GM23248 (cell line): Measurements from ENCODE around the gene UGT3A1. TPM values are rescaled to one million over a fixed set of nuclear protein-coding genes. Genes with fewer than 3 reads are reported as not detected.
"Not testable (repeated sequence)": the region's sequence is repeated elsewhere in the genome, so short reads cannot be mapped to it uniquely, and the experiment has no call there.

Source experiments
- DNase-seq: peaks from one replicate; pipeline ENCODE4 v3.0.0-alpha.2; 2015
- H2AFZ ChIP-seq: fragments of 200-600 bp; sonication (generic); 2 replicates; pipeline ENCODE4 v1.6.1; 2016; ENCODE audit warnings: antibody characterized with exemption
- H3F3A ChIP-seq: fragments of 200-600 bp; sonication (generic); 2 replicates; pipeline ENCODE4 v1.6.1; 2016; ENCODE audit warnings: mild to moderate bottlenecking, antibody characterized with exemption, mixed run types; ENCODE audit not compliant: insufficient read depth
- H3K27ac ChIP-seq: fragments of 200-600 bp; sonication (generic); 2 replicates; pipeline ENCODE4 v1.5.1; 2016; ENCODE audit warnings: mild to moderate bottlenecking
- H3K27me3 ChIP-seq: fragments of 200-600 bp; sonication (generic); replicated peaks from 2 replicates; pipeline ENCODE4 v1.6.1; 2016; ENCODE audit warnings: mild to moderate bottlenecking; ENCODE audit not compliant: insufficient read depth
- H3K36me3 ChIP-seq: fragments of 200-600 bp; sonication (generic); 2 replicates; pipeline ENCODE4 v1.6.1; 2016; ENCODE audit warnings: low read depth, mild to moderate bottlenecking
- H3K4me1 ChIP-seq: fragments of 200-600 bp; sonication (generic); 2 replicates; pipeline ENCODE4 v1.6.1; 2016; ENCODE audit warnings: mild to moderate bottlenecking; ENCODE audit not compliant: insufficient read depth
- H3K4me2 ChIP-seq: fragments of 200-600 bp; sonication (generic); one replicate; pipeline ENCODE4 v1.6.1; 2016; ENCODE audit warnings: mild to moderate bottlenecking; ENCODE audit not compliant: unreplicated experiment
- H3K4me3 ChIP-seq: fragments of 200-600 bp; sonication (generic); 2 replicates; pipeline ENCODE4 v1.5.1; 2016; ENCODE audit warnings: mild to moderate bottlenecking
- H3K79me2 ChIP-seq: fragments of 200-600 bp; sonication (generic); 2 replicates; pipeline ENCODE4 v1.6.1; 2016; ENCODE audit warnings: mild to moderate bottlenecking; ENCODE audit not compliant: insufficient read depth
- H3K9ac ChIP-seq: fragments of 200-600 bp; sonication (generic); 2 replicates; pipeline ENCODE4 v1.6.1; 2016; ENCODE audit warnings: mild to moderate bottlenecking
- H3K9me2 ChIP-seq: fragments of 200-600 bp; sonication (generic); 2 replicates; pipeline ENCODE4 v1.6.1; 2016; ENCODE audit warnings: mixed run types, mild to moderate bottlenecking, moderate library complexity; ENCODE audit not compliant: insufficient read depth
- H3K9me3 ChIP-seq: fragments of 200-600 bp; sonication (generic); one replicate; pipeline ENCODE4 v1.6.1; 2017; ENCODE audit warnings: low read depth
- H4K20me1 ChIP-seq: fragments of 200-600 bp; sonication (generic); 2 replicates; pipeline ENCODE4 v1.6.0; 2016; ENCODE audit not compliant: insufficient read depth
- EZH2 ChIP-seq: fragments of 200-600 bp; sonication (generic); IDR thresholded peaks from 2 replicates; pipeline ENCODE4 v1.6.1; 2018; ENCODE audit warnings: antibody characterized with exemption, mild to moderate bottlenecking; ENCODE audit not compliant: insufficient read depth, poor library complexity, severe bottlenecking
- EZH2phosphoT487 ChIP-seq: fragments of 200-600 bp; sonication (generic); IDR thresholded peaks from 2 replicates; pipeline ENCODE4 v1.6.1; 2018; ENCODE audit warnings: antibody characterized with exemption, moderate library complexity, mild to moderate bottlenecking, low read depth; ENCODE audit not compliant: insufficient read depth
- WGBS, 2 experiments: methylation state at CpG; one replicate each; pipeline ENCODE4 v1.1.6; 2015 to 2017; ENCODE audit warnings: low lambda C conversion rate in 2 of 2, low coverage in 1 of 2; ENCODE audit errors: missing lambda C conversion rate in 2 of 2; 5-methylcytosine and 5-hydroxymethylcytosine counted together
- in situ Hi-C: fragments of 300-500 bp; cut with MboI; formaldehyde crosslinking; loops from 2 replicates; pipeline ENCODE4 v1.15.0; 2020
- polyA plus RNA-seq: library from polyadenylated mRNA; unstranded; fragments of >200 nt; fragmentation: Nextera tagmentation; extraction: Ambion mirVana; gene quantifications from 2 replicates; pipeline ENCODE4 v1.2.1, GENCODE V29; 2016
- total RNA-seq: library from RNA; depleted of rRNA; stranded (reverse); fragments of >200 nt; shearing (Covaris generic); gene quantifications from 2 replicates; pipeline ENCODE4 v1.2.3, GENCODE V29; 2014

Gene UGT3A1
- total and polyA plus RNA-seq, 2 experiments from 2014 or later, result not detected

GRCh38 chr5:36026706-36027465 lies 35.7 kb upstream of the UGT3A1 start:
- H3K4me2 ChIP-seq, result no peak overlapping the region
- no peak overlapping the region for H3K9ac ChIP-seq
- in situ Hi-C loops, result no loop called here
- H3K4me3 ChIP-seq, result no peak overlapping the region
- no peak for TF ChIP-seq EZH2phosphoT487
- no peak for TF ChIP-seq EZH2
- H3K27ac ChIP-seq, result no peak overlapping the region
- no peak overlapping the region for H2AFZ ChIP-seq
- no peaks in the 10 kb centered on the region for H3K4me1 ChIP-seq
- 32 to 37% methylated on average over 6 of the region's 6 CpGs for WGBS, 2 experiments
- no peaks in the 10 kb centered on the region for H4K20me1 ChIP-seq
- no peak for DNase-seq
- peaks cover 6% of the 10 kb centered on the region; the same call in 1 of the 2 replicates for H3K27me3 ChIP-seq
- no peaks in the 10 kb centered on the region for H3F3A ChIP-seq
- no peaks in the 10 kb centered on the region for H3K9me3 ChIP-seq
- H3K36me3 ChIP-seq, result no peaks in the 10 kb centered on the region
- no peaks in the 10 kb centered on the region for H3K9me2 ChIP-seq
- no peaks in the 10 kb centered on the region for H3K79me2 ChIP-seq

GRCh38 chr5:36022246-36022645 lies 31.1 kb upstream of the UGT3A1 start:
- 54 to 61% methylated on average over 6 of the region's 6 CpGs for WGBS, 2 experiments
- DNase-seq, H3K4me2 ChIP-seq, H3K79me2 ChIP-seq, H2AFZ ChIP-seq, H4K20me1 ChIP-seq, H3K9ac ChIP-seq, in situ Hi-C loops, H3K27me3 ChIP-seq, H3K4me3 ChIP-seq, H3K9me3 ChIP-seq, H3K9me2 ChIP-seq, H3F3A ChIP-seq, H3K27ac ChIP-seq, H3K36me3 ChIP-seq, H3K4me1 ChIP-seq: not testable (repeated sequence)

GRCh38 chr5:36019584-36019983 lies 28.4 kb upstream of the UGT3A1 start:
- H2AFZ ChIP-seq, H3K36me3 ChIP-seq, H3F3A ChIP-seq, H3K4me2 ChIP-seq, H3K9me2 ChIP-seq, in situ Hi-C loops, H4K20me1 ChIP-seq, H3K79me2 ChIP-seq, DNase-seq, H3K9ac ChIP-seq, H3K4me1 ChIP-seq, H3K27me3 ChIP-seq, H3K4me3 ChIP-seq, H3K27ac ChIP-seq, H3K9me3 ChIP-seq: not testable (repeated sequence)
- 39 to 43% methylated on average over 5 of the region's 5 CpGs for WGBS, 2 experiments

GRCh38 chr5:36017622-36018021 lies 26.4 kb upstream of the UGT3A1 start:
- Histone ChIP-seq H3K9me2 (no peaks in the 10 kb centered on the region), H3K36me3 (no peaks in the 10 kb centered on the region), H2AFZ (no peak overlapping the region), H3K4me2 (no peak overlapping the region), H3K4me3 (no peak overlapping the region), H3K9ac (no peak overlapping the region), H3K27ac (no peak overlapping the region), H3K4me1 (no peaks in the 10 kb centered on the region), H3K9me3 (no peaks in the 10 kb centered on the region), H3K79me2 (no peaks in the 10 kb centered on the region), H4K20me1 (no peaks in the 10 kb centered on the region), H3F3A (no peaks in the 10 kb centered on the region), H3K27me3 (no peaks in the 10 kb centered on the region; the same call in 1 of the 2 replicates)
- TF ChIP-seq EZH2phosphoT487 (no peak), EZH2 (no peak)
- 20 to 30% methylated on average over 5 of the region's 5 CpGs for WGBS, 2 experiments
- in situ Hi-C loops, result no loop called here
- DNase-seq, result no peak

- WGBS, 2 experiments, result 35 to 51% methylated on average over 1 of the region's 1 CpG
- Histone ChIP-seq H3K4me1 (no peaks in the 10 kb centered on the region), H3K79me2 (no peaks in the 10 kb centered on the region), H3K27me3 (no peaks in the 10 kb centered on the region; the same call in 1 of the 2 replicates), H3K9me2 (no peaks in the 10 kb centered on the region), H4K20me1 (no peaks in the 10 kb centered on the region), H3K4me2 (no peak overlapping the region), H3F3A (no peaks in the 10 kb centered on the region), H3K9me3 (no peaks in the 10 kb centered on the region), H3K36me3 (no peaks in the 10 kb centered on the region), H3K4me3 (no peak overlapping the region), H3K27ac (no peak overlapping the region), H3K9ac (no peak overlapping the region), H2AFZ (no peak overlapping the region)
- no peak for DNase-seq
- in situ Hi-C loops, result no loop called here
- TF ChIP-seq EZH2, result no peak
- no peak for TF ChIP-seq EZH2phosphoT487
These were observed 25.8 kb upstream of the UGT3A1 start for GRCh38 chr5:36017004-36017403.
